GM19455 (cell line): Measurements from ENCODE around the gene EIF5.

ENCODE experiments used
- ATAC-seq: cut with Tn5 transposase; IDR thresholded peaks from one replicate; pipeline ENCODE4 v1.9.1; 2021; ENCODE audit not compliant: unreplicated experiment

The EIF5 gene

DNA sequence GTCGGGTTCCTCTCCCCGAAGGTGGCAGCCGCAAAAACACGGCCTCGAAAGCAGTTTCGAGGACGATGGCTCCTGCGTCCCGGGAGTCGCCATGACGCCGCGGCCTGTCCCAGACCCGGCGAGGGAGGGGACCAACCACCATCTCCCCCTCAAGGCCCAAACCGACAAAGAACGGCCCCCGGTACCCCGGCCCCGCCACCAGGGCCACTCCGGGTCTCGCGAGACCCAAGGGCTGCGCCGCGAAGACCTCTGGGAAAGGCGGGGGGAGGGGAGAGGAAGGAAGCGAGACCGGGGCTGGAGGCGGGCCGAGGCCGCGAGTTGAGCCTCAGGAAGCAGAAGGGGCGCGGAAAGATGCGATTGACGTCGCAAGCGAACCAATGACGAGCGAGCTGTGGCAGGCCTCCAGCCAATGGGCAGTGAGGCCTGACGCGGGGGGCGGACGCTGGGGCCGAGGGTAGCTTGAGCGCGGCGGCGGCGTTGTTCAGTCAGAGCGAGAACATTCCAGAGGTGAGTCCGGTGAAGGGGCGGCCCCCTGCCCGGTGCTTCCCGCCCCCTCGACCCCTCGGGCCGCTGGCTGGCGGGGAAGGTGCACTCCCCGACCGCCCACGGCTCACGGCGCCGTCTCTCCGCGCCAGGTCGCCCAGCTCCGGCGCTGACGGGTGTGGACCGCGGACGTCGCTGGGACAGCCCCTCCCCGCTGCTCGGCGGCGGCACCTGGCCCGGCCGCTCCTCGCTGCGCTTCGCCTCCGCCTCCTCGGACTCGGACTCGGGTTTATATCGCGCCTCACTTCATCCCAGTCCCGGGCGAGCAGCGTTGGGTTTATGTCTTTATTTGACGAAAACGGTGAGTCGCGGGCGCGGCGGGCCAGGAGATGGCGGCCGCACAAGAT lies at the start of gene EIF5:
TSS of gene EIF5 (plus strand) at position 484 of the 890 bp plus-strand sequence. CDS start 1,624 bp downstream, outside the sequence.
- peak; percentile 89 for ATAC-seq

DNA sequence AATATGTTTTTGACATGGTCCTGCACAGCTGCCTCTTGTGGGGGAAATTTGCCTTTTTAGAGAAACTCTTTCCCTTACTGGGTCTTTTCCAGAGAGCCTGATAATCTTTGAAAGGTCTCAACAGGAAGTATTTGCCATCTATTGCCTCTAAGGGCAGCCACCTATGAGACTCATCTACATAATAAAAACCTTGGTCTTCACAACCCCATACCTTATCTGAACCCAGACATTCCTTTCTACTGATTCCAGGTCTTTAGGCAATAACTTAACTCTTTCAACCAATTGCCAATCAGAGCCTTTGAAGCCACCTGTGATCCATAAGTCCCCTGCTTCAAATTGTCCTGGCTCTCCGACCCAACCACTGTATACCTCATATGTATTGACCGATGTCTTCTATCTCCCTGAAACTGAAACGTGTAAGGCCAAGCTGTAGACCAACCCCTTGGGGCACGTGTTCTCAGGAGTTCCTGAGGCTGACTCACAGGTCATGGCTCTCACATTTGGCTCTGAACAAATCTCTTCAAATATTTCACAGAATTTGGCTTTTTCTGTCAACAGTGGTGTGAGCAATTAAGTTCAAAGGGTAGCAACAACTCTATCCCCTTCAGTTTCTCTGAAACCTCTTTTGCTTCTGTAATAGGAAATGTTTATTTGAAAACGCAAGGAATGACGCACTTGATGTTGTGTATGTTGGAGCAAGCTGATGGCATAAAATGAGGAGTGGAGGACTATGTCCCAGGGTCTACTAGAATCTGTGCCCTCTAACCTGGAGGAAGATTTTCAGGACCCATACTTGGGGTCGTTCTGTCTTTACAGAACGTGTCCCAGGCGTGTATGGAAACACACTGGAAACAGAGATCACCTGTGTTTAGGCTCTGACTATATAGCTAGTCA lies 49.2 kb upstream of the EIF5 start:
- ATAC-seq = no peak

DNA sequence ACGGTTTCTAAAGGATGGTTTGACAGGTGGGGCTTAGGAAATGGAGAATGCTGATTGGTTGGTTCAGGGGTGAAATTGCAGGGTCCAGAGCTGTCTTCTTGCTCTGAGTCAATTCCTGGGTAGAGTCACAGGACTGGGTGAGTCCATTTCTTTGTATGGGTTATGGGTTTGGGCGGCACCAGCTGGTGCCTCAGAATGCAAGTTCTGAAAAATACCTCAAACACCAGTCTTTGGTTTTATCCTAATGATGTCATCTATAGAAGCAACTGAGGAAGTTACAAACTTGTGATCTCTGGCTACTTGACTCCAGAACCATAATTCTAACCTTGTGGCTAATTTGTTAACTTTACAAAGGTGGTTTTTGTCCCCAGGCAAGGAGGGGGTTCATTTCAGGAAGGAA lies 47.6 kb upstream of the EIF5 start:
- ATAC-seq = no peak

- no peak for ATAC-seq
These were observed 46.8 kb upstream of the EIF5 start for GRCh38 chr14:103286968-103287850.

- ATAC-seq = no peak
These were observed 45.8 kb upstream of the EIF5 start for GRCh38 chr14:103288076-103288766.

- ATAC-seq = no peak
These were observed 44.0 kb upstream of the EIF5 start for GRCh38 chr14:103290056-103290455.

DNA sequence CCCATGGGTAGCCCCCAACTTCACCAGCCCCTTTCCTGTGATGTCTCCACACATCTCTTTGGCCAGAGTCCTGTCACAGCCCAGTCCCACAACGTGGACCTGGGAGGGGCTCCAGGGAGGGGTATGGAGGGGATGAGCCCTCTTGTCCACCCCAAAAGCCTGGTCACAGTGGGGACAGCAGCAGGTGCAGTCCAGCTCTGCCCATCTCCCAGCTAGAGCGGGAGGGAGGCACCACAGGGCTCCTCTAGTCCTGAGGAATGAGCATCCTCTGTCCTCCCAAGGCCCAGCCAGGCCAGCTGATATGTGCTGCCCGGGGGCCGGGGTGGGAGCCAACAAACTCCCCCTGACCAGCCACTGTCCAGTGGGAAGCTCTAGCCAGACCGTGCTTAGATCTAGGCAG lies 43.5 kb upstream of the EIF5 start:
- no peak for ATAC-seq

DNA sequence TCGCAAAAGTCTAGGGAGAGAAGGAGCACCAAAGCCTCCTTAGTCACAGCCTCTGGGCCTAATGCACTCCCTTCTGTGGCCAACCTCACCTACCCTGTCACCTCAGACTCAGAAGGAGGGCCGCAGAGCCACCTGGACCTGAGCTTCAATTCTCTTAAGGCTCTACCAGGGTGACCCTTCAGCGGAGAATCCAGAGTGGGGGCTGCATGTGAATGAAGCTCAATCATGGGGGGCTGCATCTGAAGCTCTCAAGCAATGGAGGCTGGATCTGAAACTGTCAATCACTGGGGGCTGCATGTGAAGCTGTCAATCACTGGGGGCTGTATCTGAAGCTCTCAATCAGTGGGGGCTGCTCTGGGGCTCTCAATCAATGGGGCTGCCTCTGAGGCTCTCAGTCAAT lies 43.1 kb upstream of the EIF5 start:
- no peak for ATAC-seq

DNA sequence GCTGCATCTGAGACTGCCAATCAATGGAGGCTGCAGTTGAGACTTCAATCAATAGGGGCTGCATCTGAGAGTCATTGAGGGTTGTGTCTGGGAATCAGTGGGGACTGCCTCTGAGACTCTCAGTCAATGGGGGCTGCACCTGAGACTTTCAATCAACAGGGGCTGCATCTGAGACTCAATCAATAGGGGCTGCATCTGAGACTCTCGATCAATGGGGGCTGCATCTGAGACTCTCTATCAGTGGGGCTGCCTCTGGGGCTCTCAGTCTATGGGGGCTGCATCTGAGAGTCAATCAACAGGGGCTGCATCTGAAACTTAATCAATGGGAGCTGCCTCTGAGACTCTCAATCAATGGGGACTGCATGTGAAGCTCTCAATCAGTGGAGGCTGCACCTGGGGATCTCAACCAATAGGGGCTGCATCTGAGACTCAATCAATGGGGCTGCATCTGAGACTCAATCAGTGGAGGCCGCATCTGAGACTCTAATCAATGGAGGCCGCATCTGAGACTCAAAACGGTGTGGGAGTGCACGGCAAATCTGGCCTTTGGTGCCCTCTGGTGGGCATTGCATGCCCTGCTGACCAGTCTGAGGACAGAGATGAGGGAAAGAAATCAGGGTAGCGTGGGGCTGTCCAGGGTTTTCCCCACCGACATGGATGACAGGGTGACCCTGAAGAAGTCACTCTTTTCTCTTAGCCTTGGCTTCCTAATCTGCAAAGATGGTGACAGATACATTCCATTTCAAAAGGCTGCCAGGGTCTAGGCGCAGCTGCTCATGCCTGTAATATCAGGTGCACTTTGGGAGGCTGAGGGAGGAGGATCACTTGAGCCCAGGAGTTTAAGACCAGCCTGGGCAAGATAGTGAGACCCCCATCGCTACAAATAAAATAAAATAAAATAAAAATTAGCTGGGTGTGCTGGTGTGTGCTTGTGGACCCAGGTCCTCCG lies 41.3 kb upstream of the EIF5 start:
- ATAC-seq = no peak

GRCh38 chr14:103293465-103293864 lies 40.6 kb upstream of the EIF5 start:
- no peak for ATAC-seq

- ATAC-seq = no peak
These were observed 39.9 kb upstream of the EIF5 start for GRCh38 chr14:103294091-103294490.

GRCh38 chr14:103296007-103296406 lies 38.0 kb upstream of the EIF5 start:
- no peak for ATAC-seq

- ATAC-seq = no peak
These were observed 37.0 kb upstream of the EIF5 start for GRCh38 chr14:103296987-103297386.

DNA sequence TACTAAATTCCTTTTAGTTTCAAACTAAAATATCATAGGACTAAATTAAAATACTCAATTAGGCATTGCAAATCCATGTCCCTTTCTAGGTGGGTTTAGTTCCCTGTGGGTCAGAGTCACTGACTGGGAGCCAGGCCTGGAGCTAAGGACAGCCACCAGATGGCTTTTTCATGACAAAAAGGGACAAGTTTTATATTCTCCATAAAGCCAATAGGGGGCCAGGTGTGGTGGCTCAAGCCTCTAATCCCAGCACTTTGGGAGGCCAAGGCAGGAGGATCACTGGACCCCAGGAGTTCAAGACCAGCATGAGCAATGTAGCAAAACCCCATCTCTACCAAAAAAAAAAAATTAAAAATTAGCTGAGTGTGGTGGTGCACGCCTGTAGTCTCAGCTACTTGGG lies 35.4 kb upstream of the EIF5 start:
- no peak for ATAC-seq

GRCh38 chr14:103301512-103302354 lies 32.3 kb upstream of the EIF5 start:
- ATAC-seq = no peak

- no peak for ATAC-seq
These were observed 31.1 kb upstream of the EIF5 start for GRCh38 chr14:103302966-103303365.

DNA sequence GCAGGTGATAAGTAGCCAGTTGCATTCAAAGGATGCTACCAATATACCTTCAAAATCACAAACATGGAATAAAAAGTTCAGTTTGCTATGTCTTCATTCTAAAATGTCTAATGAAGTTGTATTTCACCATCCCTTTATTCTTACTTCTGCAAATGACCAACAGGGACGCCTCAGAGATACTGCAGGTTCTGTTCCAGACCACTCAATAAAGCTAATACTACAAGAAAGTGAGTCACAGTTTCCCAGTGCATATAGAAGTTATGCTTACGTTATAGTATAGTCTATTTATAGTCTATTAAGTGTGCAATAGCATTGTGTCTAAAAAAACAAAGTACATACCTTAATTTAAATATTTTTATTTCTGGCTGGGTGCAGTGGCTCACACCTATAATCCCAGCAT lies 29.3 kb upstream of the EIF5 start:
- no peak for ATAC-seq
